Hepatocyte (in vitro differentiated cells): ENCODE measurements around the gene FAM174C. TPM values are rescaled to one million over a fixed set of nuclear protein-coding genes. Genes with fewer than 3 reads are reported as not detected.

ENCODE experiments used
- DNase-seq: peaks from one replicate; pipeline ENCODE4 v3.0.0-alpha.2; 2016; ENCODE audit warnings: low spot score
- H2AFZ ChIP-seq: fragments of 200-600 bp; sonication (generic); 2 replicates; pipeline ENCODE4 v1.6.0; 2016; ENCODE audit warnings: antibody characterized with exemption, mild to moderate bottlenecking
- H3K27ac ChIP-seq: fragments of 200-600 bp; sonication (generic); 2 replicates; pipeline ENCODE4 v1.5.1; 2016; ENCODE audit warnings: mild to moderate bottlenecking
- H3K27me3 ChIP-seq: fragments of 200-600 bp; sonication (generic); 2 replicates; pipeline ENCODE4 v1.6.1; 2016
- H3K36me3 ChIP-seq: fragments of 200-600 bp; sonication (generic); replicated peaks from 2 replicates; pipeline ENCODE4 v1.5.1; 2016; ENCODE audit warnings: low read depth; ENCODE audit not compliant: insufficient read depth
- H3K4me1 ChIP-seq: fragments of 200-600 bp; sonication (generic); 2 replicates; pipeline ENCODE4 v1.5.1; 2016; ENCODE audit warnings: mild to moderate bottlenecking, moderate library complexity; ENCODE audit not compliant: insufficient read depth
- H3K4me2 ChIP-seq: fragments of 200-600 bp; sonication (generic); 2 replicates; pipeline ENCODE4 v1.6.0; 2016
- H3K4me3 ChIP-seq: fragments of 200-600 bp; sonication (generic); 2 replicates; pipeline ENCODE4 v1.5.1; 2016; ENCODE audit warnings: mild to moderate bottlenecking
- H3K79me2 ChIP-seq: fragments of 200-600 bp; sonication (generic); 2 replicates; pipeline ENCODE4 v1.6.0; 2017; ENCODE audit warnings: mild to moderate bottlenecking
- H3K9me2 ChIP-seq: fragments of 200-600 bp; sonication (generic); replicated peaks from 2 replicates; pipeline ENCODE4 v1.6.0; 2017; ENCODE audit warnings: mild to moderate bottlenecking; ENCODE audit not compliant: insufficient read depth
- H3K9me3 ChIP-seq: fragments of 200-600 bp; sonication (generic); 2 replicates; pipeline ENCODE4 v1.5.1; 2016; ENCODE audit warnings: low read depth, mild to moderate bottlenecking
- H4K20me1 ChIP-seq: fragments of 200-600 bp; sonication (generic); 2 replicates; pipeline ENCODE4 v1.6.0; 2016; ENCODE audit warnings: mild to moderate bottlenecking; ENCODE audit not compliant: insufficient read depth, poor library complexity, severe bottlenecking
- CTCF ChIP-seq: fragments of 200-600 bp; sonication (generic); IDR thresholded peaks from 2 replicates; pipeline ENCODE4 v1.5.1; 2016; ENCODE audit warnings: antibody characterized with exemption, mild to moderate bottlenecking; ENCODE audit not compliant: poor library complexity
- EZH2 ChIP-seq: fragments of 200-600 bp; sonication (generic); IDR thresholded peaks from 2 replicates; pipeline ENCODE4 v1.6.1; 2016; ENCODE audit warnings: antibody characterized with exemption, mild to moderate bottlenecking, borderline replicate concordance
- EZH2phosphoT487 ChIP-seq: fragments of 200-600 bp; sonication (generic); IDR thresholded peaks from one replicate; pipeline ENCODE4 v1.6.1; 2018; ENCODE audit warnings: antibody characterized with exemption, mild to moderate bottlenecking, low read depth, moderate library complexity; ENCODE audit not compliant: unreplicated experiment, severe bottlenecking
- WGBS: methylation state at CpG from one replicate; pipeline ENCODE4 v1.1.6; 2016; ENCODE audit warnings: low lambda C conversion rate; ENCODE audit errors: missing lambda C conversion rate; 5-methylcytosine and 5-hydroxymethylcytosine counted together
- polyA plus RNA-seq: library from polyadenylated mRNA; unstranded; fragments of >200 nt; fragmentation: Nextera tagmentation; extraction: Ambion mirVana; gene quantifications from 2 replicates; pipeline ENCODE4 v1.2.1, GENCODE V29; 2016
- total RNA-seq: library from RNA; depleted of rRNA; stranded (reverse); fragments of >200 nt; gene quantifications from 2 replicates; pipeline ENCODE4 v1.2.3, GENCODE V29; 2014

The FAM174C gene
- total and polyA plus RNA-seq, 2 experiments from 2014 or later, result 25.5 to 79.9 TPM

DNA sequence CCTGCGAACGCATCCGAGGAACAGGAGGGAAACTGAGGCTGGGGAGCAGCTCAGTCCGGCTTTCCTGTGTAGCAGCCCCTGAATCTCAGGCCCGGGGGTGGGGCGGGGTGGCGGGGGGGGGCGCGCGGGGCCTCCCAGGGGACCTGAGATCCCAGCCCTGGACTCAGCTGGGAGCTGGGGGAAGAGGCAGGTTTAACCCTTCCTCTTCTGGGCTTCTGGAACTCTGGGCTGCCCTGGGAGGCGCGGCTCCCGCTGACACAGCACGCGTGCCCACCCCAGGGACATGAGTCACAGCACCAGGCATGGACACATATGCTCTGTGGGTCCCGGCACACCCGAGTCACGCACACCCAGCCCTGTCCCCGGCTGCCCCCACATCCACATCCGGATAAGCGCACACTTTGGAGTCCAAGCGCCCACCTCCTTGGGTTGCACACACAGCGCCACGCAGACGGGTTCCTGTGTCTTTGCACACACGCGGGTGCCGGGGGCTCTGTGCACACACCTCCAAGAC lies 9.7 kb upstream of the FAM174C start:
- H3K27me3 ChIP-seq, result no peaks in the 10 kb centered on the region
- peaks cover 35% of the 10 kb centered on the region for H3K79me2 ChIP-seq
- TF ChIP-seq CTCF, result no peak
- no peak for TF ChIP-seq EZH2phosphoT487
- TF ChIP-seq EZH2, result no peak
- H3K4me3 ChIP-seq, result no peak overlapping the region
- peaks cover 11% of the 10 kb centered on the region for H4K20me1 ChIP-seq
- peak overlapping the region; percentile 100 for H3K4me2 ChIP-seq
- H3K4me1 ChIP-seq, result peaks cover 70% of the 10 kb centered on the region
- H3K36me3 ChIP-seq, result no peaks in the 10 kb centered on the region
- peak overlapping the region; percentile 87 for H3K27ac ChIP-seq
- 11% methylated on average over 22 of the region's 28 CpGs for WGBS
- H3K9me2 ChIP-seq, result no peaks in the 10 kb centered on the region
- DNase-seq, result peak; percentile 82
- no peaks in the 10 kb centered on the region for H3K9me3 ChIP-seq
- H2AFZ ChIP-seq, result no peak overlapping the region

- peak overlapping the region; percentile 18 for H2AFZ ChIP-seq
- DNase-seq, result peak; percentile 96
Observed at GRCh38 chr19:1266129-1266915, 9.0 kb upstream of the FAM174C start.

DNA sequence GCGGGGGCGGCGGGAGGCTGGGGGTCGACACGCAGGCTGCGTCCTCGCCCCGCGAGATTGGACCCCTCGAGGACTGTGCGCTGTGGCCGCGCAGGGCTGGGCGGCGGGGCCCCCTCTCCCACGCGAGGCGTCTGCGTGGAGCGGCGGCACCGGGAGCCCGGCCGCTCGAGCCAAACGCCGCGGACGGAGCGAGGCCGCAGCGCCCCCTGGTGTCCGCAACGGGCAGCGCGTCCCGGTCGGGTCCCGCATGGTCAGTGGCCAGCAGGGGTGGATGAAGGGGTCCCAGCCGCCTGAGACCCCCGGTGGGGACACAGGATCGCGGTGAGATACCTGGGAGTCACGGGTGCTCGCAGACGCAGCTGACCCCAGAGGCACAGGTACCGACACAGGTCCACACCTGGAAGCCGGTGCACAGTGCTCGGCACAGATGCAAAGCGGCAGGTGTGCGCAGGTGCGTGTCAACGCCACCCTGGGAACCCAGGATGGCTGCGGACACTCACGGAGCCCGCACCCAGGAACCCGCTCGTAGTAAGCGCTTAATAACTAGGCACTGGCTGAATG lies 8.3 kb upstream of the FAM174C start:
- Histone ChIP-seq H2AFZ (peak overlapping the region; percentile 18), H3K4me2 (peak overlapping the region; percentile 100), H3K79me2 (peaks cover 43% of the 10 kb centered on the region), H3K27me3 (no peaks in the 10 kb centered on the region), H3K27ac (peak overlapping the region; percentile 87), H3K4me3 (peak overlapping the region; percentile 69), H3K9me3 (no peaks in the 10 kb centered on the region), H3K4me1 (peaks cover 69% of the 10 kb centered on the region), H3K9me2 (no peaks in the 10 kb centered on the region), H3K36me3 (no peaks in the 10 kb centered on the region), H4K20me1 (peaks cover 24% of the 10 kb centered on the region)
- WGBS, result 5% methylated on average over 46 of the region's 59 CpGs
- TF ChIP-seq CTCF (peak; percentile 85), EZH2 (no peak)
- DNase-seq, result peak; percentile 87

More at GRCh38 chr19:1266129-1266915, 9.0 kb upstream of the FAM174C start:
- Histone ChIP-seq H3K4me2 (peak overlapping the region; percentile 100), H3K9me3 (no peaks in the 10 kb centered on the region), H3K9me2 (no peaks in the 10 kb centered on the region), H3K27ac (peak overlapping the region; percentile 87), H3K4me1 (peaks cover 73% of the 10 kb centered on the region), H3K79me2 (peaks cover 39% of the 10 kb centered on the region), H3K4me3 (peak overlapping the region; percentile 69), H3K27me3 (no peaks in the 10 kb centered on the region), H4K20me1 (peaks cover 17% of the 10 kb centered on the region), H3K36me3 (no peaks in the 10 kb centered on the region)
- WGBS, result 4% methylated on average over 60 of the region's 84 CpGs
- TF ChIP-seq EZH2 (no peak), EZH2phosphoT487 (no peak), CTCF (no peak)
